Heart left ventricle (tissue), 13 donors: ENCODE measurements around the gene ENOX1.

Experiments used
- POLR2A ChIP-seq, 2 donors: fragments of 450-650 bp; IDR thresholded peaks; one replicate each; pipeline ENCODE4 v1.6.1; 2017; ENCODE audit warnings: antibody characterized with exemption in 2 of 2, mild to moderate bottlenecking in 2 of 2, moderate library complexity in 2 of 2
- TF ChIP-seq, protein P1 (sequence below), 12 donors: fragments of 200-600 bp; sonication (generic) in 4 of 12; IDR thresholded peaks; one replicate each; pipeline versions ENCODE4 v1.5.0 to v1.8.0; 2018 to 2022; ENCODE audit warnings: antibody characterized with exemption in 12 of 12, mild to moderate bottlenecking in 5 of 12
- donor health status: ischemic (EF 13 %, LVEDD 7.1; RV severe dilation, severe dysfunction).
- donor health status: DM: no; HTN: yes; CAD: no.
- donor health status: DM: no; HTN: no; CAD: no.
- donor health status: ischemic (EF 25% LVEDD 6.9; RV normal size, moderate dysfunction).
- donor health status: ischemic (EF 25% LVEDD 5.7; RV mildly dilated, moderate dysfunction).
- donor health status: ischemic (EF 35%, LVEDD 5.7; RV mildly dilated, moderate dysfunction).
- donor health status: nonischemic (EF 11% LVEDD 7.7; RV severe dilation, severe dysfunction).
- donor health status: DM: yes; HTN: yes; CAD: no.
- donor health status: PGD.
- donor health status: ischemic (EF 29% LVEDD 5.4; RV normal size, mild dysfunction).
- donor health status: nonischemic (EF 23%, LVEDD 6.1; RV moderate dilation, normal function).

DNA sequence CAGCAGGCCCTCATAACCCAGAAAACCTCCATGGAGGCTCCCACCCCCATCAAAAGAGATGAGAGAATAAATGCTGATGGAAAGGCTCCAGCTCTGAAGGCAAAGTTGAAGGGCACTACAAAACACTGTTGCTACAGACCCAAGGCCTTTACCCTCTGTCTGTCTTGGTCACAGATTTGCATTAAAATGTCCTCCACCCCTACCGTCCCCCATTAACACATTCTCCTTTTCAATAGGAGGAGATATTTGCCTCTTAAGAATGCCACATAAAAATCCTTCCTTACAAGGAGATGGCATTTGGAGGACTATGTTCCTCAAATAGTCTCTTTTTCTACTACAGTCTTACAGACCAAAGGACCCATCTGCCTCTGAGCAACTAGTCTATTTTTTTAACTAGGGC is 361.5 kb downstream of the ENOX1 start:
- TF ChIP-seq POLR2A (IDR thresholded peaks at IDR 0.05): no peak
- TF ChIP-seq, protein P1, sequence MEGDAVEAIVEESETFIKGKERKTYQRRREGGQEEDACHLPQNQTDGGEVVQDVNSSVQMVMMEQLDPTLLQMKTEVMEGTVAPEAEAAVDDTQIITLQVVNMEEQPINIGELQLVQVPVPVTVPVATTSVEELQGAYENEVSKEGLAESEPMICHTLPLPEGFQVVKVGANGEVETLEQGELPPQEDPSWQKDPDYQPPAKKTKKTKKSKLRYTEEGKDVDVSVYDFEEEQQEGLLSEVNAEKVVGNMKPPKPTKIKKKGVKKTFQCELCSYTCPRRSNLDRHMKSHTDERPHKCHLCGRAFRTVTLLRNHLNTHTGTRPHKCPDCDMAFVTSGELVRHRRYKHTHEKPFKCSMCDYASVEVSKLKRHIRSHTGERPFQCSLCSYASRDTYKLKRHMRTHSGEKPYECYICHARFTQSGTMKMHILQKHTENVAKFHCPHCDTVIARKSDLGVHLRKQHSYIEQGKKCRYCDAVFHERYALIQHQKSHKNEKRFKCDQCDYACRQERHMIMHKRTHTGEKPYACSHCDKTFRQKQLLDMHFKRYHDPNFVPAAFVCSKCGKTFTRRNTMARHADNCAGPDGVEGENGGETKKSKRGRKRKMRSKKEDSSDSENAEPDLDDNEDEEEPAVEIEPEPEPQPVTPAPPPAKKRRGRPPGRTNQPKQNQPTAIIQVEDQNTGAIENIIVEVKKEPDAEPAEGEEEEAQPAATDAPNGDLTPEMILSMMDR (IDR thresholded peaks at IDR 0.05): no peak
